ENCODE results near the gene AKR7A3. TPM values are rescaled to one million over a fixed set of nuclear protein-coding genes. Genes with fewer than 3 reads are reported as not detected.
"Not testable (repeated sequence)": the region's sequence is repeated elsewhere in the genome, so short reads cannot be mapped to it uniquely, and the experiment has no call there.

The AKR7A3 gene
- 1.2 TPM for polyA plus RNA-seq (2013, experiment 1 of 4)
- 1.9 TPM for polyA plus RNA-seq (2013, experiment 2 of 4)
- 1.2 TPM for polyA plus RNA-seq (2013, experiment 3 of 4)
- 0.93 TPM for polyA plus RNA-seq (2013, experiment 4 of 4)

- H3K4me3 ChIP-seq (ENCODE audit: insufficient read depth, low read depth, low read length) = peak within 1 kb of the TSS; percentile 34
- peaks cover 31% of the 10 kb centered on the region for H3K27me3 ChIP-seq (ENCODE audit: control insufficient read depth, insufficient read depth, low read length, poor library complexity, severe bottlenecking)
- not testable (repeated sequence) for H3K9me3 ChIP-seq (ENCODE audit: control insufficient read depth, low read length); H3K4me1 ChIP-seq (ENCODE audit: control insufficient read depth, insufficient read depth, low read length); H3K27ac ChIP-seq (ENCODE audit: insufficient read depth, low read depth, low read length, poor library complexity, severe bottlenecking); H3K36me3 ChIP-seq (ENCODE audit: control insufficient read depth, insufficient read depth, low read length)
- WGBS, 2 experiments = 23 to 25% methylated on average over 63 to 64 of the region's 82 CpGs
Measured at GRCh38 chr1:19288324-19289241, at the start of gene AKR7A3. AKR7A3 (minus strand) TSS chr1:19288770; CDS start chr1:19288709, 61 bp downstream.

- H3K27ac ChIP-seq (ENCODE audit: insufficient read depth, low read depth, low read length, poor library complexity, severe bottlenecking) = peak overlapping the region; percentile 8
- no peaks in the 10 kb centered on the region for H3K9me3 ChIP-seq (ENCODE audit: control insufficient read depth, low read length)
- H3K36me3 ChIP-seq (ENCODE audit: control insufficient read depth, insufficient read depth, low read length) = no peaks in the 10 kb centered on the region
- H3K27me3 ChIP-seq (ENCODE audit: control insufficient read depth, insufficient read depth, low read length, poor library complexity, severe bottlenecking) = no peaks in the 10 kb centered on the region
- no peaks in the 10 kb centered on the region for H3K4me1 ChIP-seq (ENCODE audit: control insufficient read depth, insufficient read depth, low read length)
- WGBS, 2 experiments = 73 to 76% methylated on average over 27 of the region's 27 CpGs
- H3K4me3 ChIP-seq (ENCODE audit: insufficient read depth, low read depth, low read length) = no peak overlapping the region
Measured at GRCh38 chr1:19338323-19338762, 49.8 kb upstream of the AKR7A3 start.

DNA sequence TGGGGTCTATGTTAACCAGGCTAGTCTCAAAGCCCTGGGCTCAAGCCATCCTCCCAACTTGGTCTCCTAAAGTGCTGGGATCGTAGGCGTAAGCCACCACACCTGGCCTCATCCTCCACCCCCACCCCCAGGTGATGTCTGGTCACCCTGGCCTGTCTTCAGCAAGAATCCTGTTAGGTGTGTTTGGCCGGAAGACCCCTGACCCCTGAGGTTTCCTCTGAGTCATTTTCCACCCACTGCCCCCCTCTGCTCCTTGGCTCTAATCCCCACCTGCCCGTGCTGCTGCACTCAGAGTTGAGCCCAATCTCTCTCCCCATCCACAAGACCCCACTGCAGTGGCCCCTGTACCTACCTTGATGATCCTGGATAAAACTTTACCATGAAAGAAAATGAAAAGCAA lies 48.7 kb upstream of the AKR7A3 start:
- 93 to 94% methylated on average over 4 of the region's 4 CpGs for WGBS, 2 experiments
- Histone ChIP-seq H3K4me1 (ENCODE audit: control insufficient read depth, insufficient read depth, low read length) (no peaks in the 10 kb centered on the region), H3K27ac (ENCODE audit: insufficient read depth, low read depth, low read length, poor library complexity, severe bottlenecking) (no peak overlapping the region), H3K36me3 (ENCODE audit: control insufficient read depth, insufficient read depth, low read length) (no peaks in the 10 kb centered on the region), H3K4me3 (ENCODE audit: insufficient read depth, low read depth, low read length) (no peak overlapping the region), H3K9me3 (ENCODE audit: control insufficient read depth, low read length) (no peaks in the 10 kb centered on the region), H3K27me3 (ENCODE audit: control insufficient read depth, insufficient read depth, low read length, poor library complexity, severe bottlenecking) (no peaks in the 10 kb centered on the region)

GRCh38 chr1:19336543-19336942 lies 48.0 kb upstream of the AKR7A3 start:
- H3K4me3 ChIP-seq (ENCODE audit: insufficient read depth, low read depth, low read length) = no peak overlapping the region
- 93 to 95% methylated on average over 7 of the region's 7 CpGs for WGBS, 2 experiments
- no peaks in the 10 kb centered on the region for H3K36me3 ChIP-seq (ENCODE audit: control insufficient read depth, insufficient read depth, low read length)
- H3K27me3 ChIP-seq (ENCODE audit: control insufficient read depth, insufficient read depth, low read length, poor library complexity, severe bottlenecking) = no peaks in the 10 kb centered on the region
- H3K27ac ChIP-seq (ENCODE audit: insufficient read depth, low read depth, low read length, poor library complexity, severe bottlenecking) = no peak overlapping the region
- no peaks in the 10 kb centered on the region for H3K9me3 ChIP-seq (ENCODE audit: control insufficient read depth, low read length)
- no peaks in the 10 kb centered on the region for H3K4me1 ChIP-seq (ENCODE audit: control insufficient read depth, insufficient read depth, low read length)

DNA sequence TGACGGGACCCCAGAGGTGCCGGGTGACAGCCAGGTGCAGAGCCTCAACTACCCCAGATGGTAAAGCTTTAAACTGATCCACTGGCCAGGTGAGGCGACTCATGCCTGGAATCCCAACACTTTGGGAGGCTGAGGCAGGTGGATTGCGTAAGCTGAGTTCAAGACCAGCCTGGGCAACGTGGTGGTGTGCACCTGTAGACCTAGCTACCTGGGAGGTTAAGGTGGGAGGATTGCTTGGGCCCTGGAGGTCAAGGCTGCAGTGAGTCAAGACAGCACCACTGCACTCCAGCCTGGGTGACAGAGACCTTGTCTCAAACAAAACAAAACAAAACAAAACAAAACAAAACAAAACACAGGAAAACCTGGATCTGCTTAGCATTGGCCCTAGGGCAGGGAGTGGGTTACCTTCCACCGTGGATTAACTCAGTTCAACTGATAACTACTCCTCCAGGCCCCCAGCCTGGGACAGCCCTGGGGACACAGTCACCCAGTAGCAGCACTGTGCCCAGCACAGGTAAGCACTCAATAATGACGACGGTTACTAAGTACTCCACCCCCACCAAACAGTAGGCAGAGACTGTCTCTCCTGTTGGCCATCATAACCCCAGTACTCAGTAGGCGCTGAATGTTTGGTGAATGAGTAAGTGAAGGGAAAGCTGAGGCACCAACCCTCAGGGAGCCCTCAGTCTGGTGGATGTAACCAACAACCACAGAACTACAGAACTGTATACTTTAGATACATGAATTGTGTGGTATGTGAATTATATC lies 45.2 kb upstream of the AKR7A3 start:
- H3K9me3 ChIP-seq (ENCODE audit: control insufficient read depth, low read length) = no peaks in the 10 kb centered on the region
- no peaks in the 10 kb centered on the region for H3K36me3 ChIP-seq (ENCODE audit: control insufficient read depth, insufficient read depth, low read length)
- H3K4me3 ChIP-seq (ENCODE audit: insufficient read depth, low read depth, low read length) = no peak overlapping the region
- no peaks in the 10 kb centered on the region for H3K27me3 ChIP-seq (ENCODE audit: control insufficient read depth, insufficient read depth, low read length, poor library complexity, severe bottlenecking)
- H3K4me1 ChIP-seq (ENCODE audit: control insufficient read depth, insufficient read depth, low read length) = no peaks in the 10 kb centered on the region
- WGBS, 2 experiments = 80 to 85% methylated on average over 8 to 9 of the region's 9 CpGs
- no peak overlapping the region for H3K27ac ChIP-seq (ENCODE audit: insufficient read depth, low read depth, low read length, poor library complexity, severe bottlenecking)

- 88 to 90% methylated on average over 12 of the region's 12 CpGs for WGBS, 2 experiments
- H3K27me3 ChIP-seq (ENCODE audit: control insufficient read depth, insufficient read depth, low read length, poor library complexity, severe bottlenecking) = no peaks in the 10 kb centered on the region
- H3K27ac ChIP-seq (ENCODE audit: insufficient read depth, low read depth, low read length, poor library complexity, severe bottlenecking) = no peak overlapping the region
- H3K4me1 ChIP-seq (ENCODE audit: control insufficient read depth, insufficient read depth, low read length) = no peaks in the 10 kb centered on the region
- no peaks in the 10 kb centered on the region for H3K36me3 ChIP-seq (ENCODE audit: control insufficient read depth, insufficient read depth, low read length)
- H3K4me3 ChIP-seq (ENCODE audit: insufficient read depth, low read depth, low read length) = no peak overlapping the region
- H3K9me3 ChIP-seq (ENCODE audit: control insufficient read depth, low read length) = no peaks in the 10 kb centered on the region
Measured at GRCh38 chr1:19332832-19333231, 44.3 kb upstream of the AKR7A3 start.

DNA sequence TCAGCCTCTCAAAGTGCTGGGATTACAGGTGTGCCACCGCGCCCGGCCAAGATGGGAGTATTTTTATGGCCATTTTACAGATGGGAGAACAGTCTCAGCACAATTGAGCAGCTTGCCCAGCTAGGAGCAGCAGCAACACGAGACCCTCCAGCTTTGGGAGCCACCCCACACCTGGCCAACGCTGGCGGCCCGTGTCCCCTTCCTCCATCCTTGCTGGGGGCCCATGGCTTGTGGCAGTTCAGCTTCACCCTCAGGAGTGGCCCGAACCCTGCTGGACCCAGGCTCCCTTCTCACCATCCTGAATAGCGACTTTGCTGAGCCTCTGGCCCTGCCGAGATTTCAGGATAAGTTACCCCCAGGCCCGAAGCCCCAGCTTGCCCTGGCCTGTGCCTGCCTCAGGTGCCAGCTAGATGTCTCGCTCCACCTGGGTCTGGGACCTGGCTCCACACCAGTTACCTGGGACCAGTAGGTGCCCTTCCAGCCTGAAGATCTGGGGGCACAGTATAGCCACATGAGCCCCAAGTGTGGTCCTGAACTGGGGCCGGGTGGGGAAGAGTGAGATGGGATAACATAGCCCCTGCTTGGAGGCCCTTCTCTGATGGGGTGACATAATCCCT lies 42.8 kb upstream of the AKR7A3 start:
- H3K4me3 ChIP-seq (ENCODE audit: insufficient read depth, low read depth, low read length) = no peak overlapping the region
- H3K27me3 ChIP-seq (ENCODE audit: control insufficient read depth, insufficient read depth, low read length, poor library complexity, severe bottlenecking) = no peaks in the 10 kb centered on the region
- H3K4me1 ChIP-seq (ENCODE audit: control insufficient read depth, insufficient read depth, low read length) = no peaks in the 10 kb centered on the region
- no peaks in the 10 kb centered on the region for H3K9me3 ChIP-seq (ENCODE audit: control insufficient read depth, low read length)
- H3K27ac ChIP-seq (ENCODE audit: insufficient read depth, low read depth, low read length, poor library complexity, severe bottlenecking) = no peak overlapping the region
- peaks cover 3% of the 10 kb centered on the region for H3K36me3 ChIP-seq (ENCODE audit: control insufficient read depth, insufficient read depth, low read length)
- WGBS, 2 experiments = 87 to 92% methylated on average over 13 of the region's 13 CpGs

DNA sequence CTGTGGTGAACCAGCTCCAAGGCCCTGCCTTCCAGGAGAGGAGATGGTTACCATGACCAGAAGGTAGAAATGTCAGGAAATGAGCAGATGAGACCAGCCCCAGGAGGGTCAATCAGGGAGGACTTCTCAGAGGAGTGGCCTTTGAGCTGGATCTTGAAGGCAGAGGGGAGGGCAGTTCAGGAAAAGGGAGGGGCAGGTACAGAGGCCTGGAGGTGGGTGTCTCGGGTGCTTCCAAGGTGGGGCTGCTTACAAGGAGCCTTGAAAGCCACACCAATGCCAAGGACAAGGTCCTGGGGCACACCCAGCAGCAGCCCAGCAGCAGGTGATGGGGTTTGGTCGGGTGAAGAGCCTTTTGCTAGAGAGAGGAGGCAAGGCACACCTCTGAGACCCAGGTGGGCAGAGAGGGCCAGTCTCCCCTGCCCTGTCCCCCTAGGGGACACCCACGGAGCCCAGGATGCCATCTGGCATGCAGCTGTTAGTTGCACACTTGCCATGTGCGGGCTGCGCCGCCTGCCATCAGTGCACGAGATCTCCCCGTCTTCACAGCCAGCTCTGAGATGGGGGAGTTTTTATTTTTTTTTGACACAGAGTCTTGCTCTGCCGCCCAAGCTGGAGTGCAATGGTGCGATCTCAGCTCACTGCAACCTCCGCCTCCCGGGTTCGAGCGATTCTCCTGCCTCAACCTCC lies 42.0 kb upstream of the AKR7A3 start:
- WGBS, 2 experiments = 93 to 94% methylated on average over 14 of the region's 14 CpGs
- H3K4me3 ChIP-seq (ENCODE audit: insufficient read depth, low read depth, low read length) = no peak overlapping the region
- H3K27ac ChIP-seq (ENCODE audit: insufficient read depth, low read depth, low read length, poor library complexity, severe bottlenecking) = no peak overlapping the region
- H3K36me3 ChIP-seq (ENCODE audit: control insufficient read depth, insufficient read depth, low read length) = peaks cover 7% of the 10 kb centered on the region
- H3K4me1 ChIP-seq (ENCODE audit: control insufficient read depth, insufficient read depth, low read length) = no peaks in the 10 kb centered on the region
- no peaks in the 10 kb centered on the region for H3K9me3 ChIP-seq (ENCODE audit: control insufficient read depth, low read length)
- H3K27me3 ChIP-seq (ENCODE audit: control insufficient read depth, insufficient read depth, low read length, poor library complexity, severe bottlenecking) = no peaks in the 10 kb centered on the region

GRCh38 chr1:19329611-19330010 lies 41.0 kb upstream of the AKR7A3 start:
- Histone ChIP-seq H3K27me3 (ENCODE audit: control insufficient read depth, insufficient read depth, low read length, poor library complexity, severe bottlenecking) (no peaks in the 10 kb centered on the region), H3K4me3 (ENCODE audit: insufficient read depth, low read depth, low read length) (no peak overlapping the region), H3K27ac (ENCODE audit: insufficient read depth, low read depth, low read length, poor library complexity, severe bottlenecking) (no peak overlapping the region), H3K4me1 (ENCODE audit: control insufficient read depth, insufficient read depth, low read length) (no peaks in the 10 kb centered on the region), H3K9me3 (ENCODE audit: control insufficient read depth, low read length) (no peaks in the 10 kb centered on the region), H3K36me3 (ENCODE audit: control insufficient read depth, insufficient read depth, low read length) (peaks cover 7% of the 10 kb centered on the region)
- WGBS, 2 experiments = 94 to 95% methylated on average over 5 of the region's 5 CpGs

Data from ectodermal cell (in vitro differentiated cells).